Measurements from ENCODE around the gene FBXO7. TPM values are rescaled to one million over a fixed set of nuclear protein-coding genes. Genes with fewer than 3 reads are reported as not detected.

FBXO7 gene
- total RNA-seq, 1 experiment from 2014 or later, result 85.1 TPM

DNA sequence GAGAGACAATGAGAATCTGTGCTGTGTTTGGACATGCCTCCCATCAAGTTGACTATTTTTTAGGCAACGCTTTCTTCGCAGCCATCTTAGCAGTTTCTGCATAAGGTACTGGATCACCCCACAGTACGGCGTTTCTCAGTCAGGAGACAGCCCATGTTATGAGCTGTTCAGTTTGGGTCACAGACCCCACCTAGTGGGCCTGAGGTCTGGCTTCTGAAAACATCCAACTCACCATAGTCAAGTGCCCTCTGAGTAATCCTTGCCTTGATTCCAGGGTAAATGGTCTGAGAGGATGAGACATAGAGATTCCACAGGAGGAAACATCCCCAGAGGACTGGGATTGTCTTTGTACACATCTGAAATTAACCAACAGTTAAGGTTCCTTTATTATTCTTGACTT is 17.6 kb upstream of the FBXO7 start:
- intact Hi-C loops (cut with micrococcal nuclease; ENCODE audit: unreplicated experiment), result no loop called here
- H3K9me3 ChIP-seq, result no peaks in the 10 kb centered on the region
- Mint-ChIP-seq H3K9me3 (ENCODE audit: unreplicated experiment) (no peaks in the 10 kb centered on the region), H3K4me1 (ENCODE audit: low read depth, unreplicated experiment) (no peaks in the 10 kb centered on the region), H3K27ac (ENCODE audit: unreplicated experiment) (no peak overlapping the region), H3K36me3 (ENCODE audit: insufficient read depth, unreplicated experiment) (no peaks in the 10 kb centered on the region), H3K27me3 (ENCODE audit: insufficient read depth, unreplicated experiment) (peaks cover 25% of the 10 kb centered on the region), H3K4me3 (ENCODE audit: unreplicated experiment) (no peak overlapping the region)
- CTCF ChIA-PET, result no interaction called here
- no peaks in the 10 kb centered on the region for H3K4me1 ChIP-seq
- BruUV-seq (replicated peaks), result no TSS peak
- POLR2A ChIA-PET, result no interaction called here
- no peak for DNase-seq
- H3K27me3 ChIP-seq (replicated peaks; ENCODE audit: control insufficient read depth, insufficient read depth, low read length), result no peaks in the 10 kb centered on the region
- no peak for TF ChIP-seq CTCF (IDR thresholded peaks at IDR 0.05; ENCODE audit: insufficient read depth in 1 of 2, low read depth in 1 of 2, low read length in 1 of 2, severe bottlenecking in 1 of 2, unreplicated experiment in 1 of 2)
- no peak overlapping the region for H3K4me3 ChIP-seq (ENCODE audit: low read depth, low read length)
- H3K36me3 ChIP-seq (ENCODE audit: control insufficient read depth, insufficient read depth, low read length), result no peaks in the 10 kb centered on the region

GRCh38 chr22:32462452-32462851 is 12.2 kb upstream of the FBXO7 start:
- H3K9me3 ChIP-seq, result no peaks in the 10 kb centered on the region
- Mint-ChIP-seq H3K4me3 (ENCODE audit: unreplicated experiment) (no peak overlapping the region), H3K9me3 (ENCODE audit: unreplicated experiment) (no peaks in the 10 kb centered on the region), H3K4me1 (ENCODE audit: low read depth, unreplicated experiment) (no peaks in the 10 kb centered on the region), H3K36me3 (ENCODE audit: insufficient read depth, unreplicated experiment) (no peaks in the 10 kb centered on the region), H3K27ac (ENCODE audit: unreplicated experiment) (no peak overlapping the region), H3K27me3 (ENCODE audit: insufficient read depth, unreplicated experiment) (peaks cover 32% of the 10 kb centered on the region)
- CTCF ChIA-PET, result no interaction called here
- H3K27me3 ChIP-seq (replicated peaks; ENCODE audit: control insufficient read depth, insufficient read depth, low read length), result no peaks in the 10 kb centered on the region
- no peaks in the 10 kb centered on the region for H3K36me3 ChIP-seq (ENCODE audit: control insufficient read depth, insufficient read depth, low read length)
- H3K4me3 ChIP-seq (ENCODE audit: low read depth, low read length), result no peak overlapping the region
- TF ChIP-seq CTCF (IDR thresholded peaks at IDR 0.05; ENCODE audit: insufficient read depth in 1 of 2, low read depth in 1 of 2, low read length in 1 of 2, severe bottlenecking in 1 of 2, unreplicated experiment in 1 of 2), result no peak
- intact Hi-C loops (cut with micrococcal nuclease; ENCODE audit: unreplicated experiment), result no loop called here
- BruUV-seq (replicated peaks), result no TSS peak
- POLR2A ChIA-PET, result no interaction called here
- no peak for DNase-seq
- no peaks in the 10 kb centered on the region for H3K4me1 ChIP-seq

GRCh38 chr22:32465661-32466060 is 8.9 kb upstream of the FBXO7 start:
- H3K9me3 ChIP-seq, result no peaks in the 10 kb centered on the region
- ChIA-PET CTCF (no interaction called here), POLR2A (no interaction called here)
- Mint-ChIP-seq H3K27ac (ENCODE audit: unreplicated experiment) (no peak overlapping the region), H3K9me3 (ENCODE audit: unreplicated experiment) (no peaks in the 10 kb centered on the region), H3K4me1 (ENCODE audit: low read depth, unreplicated experiment) (no peaks in the 10 kb centered on the region), H3K27me3 (ENCODE audit: insufficient read depth, unreplicated experiment) (peaks cover 27% of the 10 kb centered on the region), H3K36me3 (ENCODE audit: insufficient read depth, unreplicated experiment) (no peaks in the 10 kb centered on the region), H3K4me3 (ENCODE audit: unreplicated experiment) (no peak overlapping the region)
- no peaks in the 10 kb centered on the region for H3K27me3 ChIP-seq (replicated peaks; ENCODE audit: control insufficient read depth, insufficient read depth, low read length)
- no peak for DNase-seq
- BruUV-seq (replicated peaks), result no TSS peak
- intact Hi-C loops (cut with micrococcal nuclease; ENCODE audit: unreplicated experiment), result no loop called here
- H3K36me3 ChIP-seq (ENCODE audit: control insufficient read depth, insufficient read depth, low read length), result no peaks in the 10 kb centered on the region
- TF ChIP-seq CTCF (IDR thresholded peaks at IDR 0.05; ENCODE audit: insufficient read depth in 1 of 2, low read depth in 1 of 2, low read length in 1 of 2, severe bottlenecking in 1 of 2, unreplicated experiment in 1 of 2), result no peak
- H3K4me1 ChIP-seq, result no peaks in the 10 kb centered on the region
- no peak overlapping the region for H3K4me3 ChIP-seq (ENCODE audit: low read depth, low read length)
